Prostate gland (tissue), 2 donors: ENCODE measurements around the gene QSOX1.

Source experiments
- POLR2A ChIP-seq: fragments of 450-650 bp; IDR thresholded peaks from one replicate; pipeline ENCODE4 v1.6.1; 2016; ENCODE audit warnings: antibody characterized with exemption, mild to moderate bottlenecking
- POLR2AphosphoS5 ChIP-seq: sonication (generic); formaldehyde crosslinking; IDR thresholded peaks from one replicate; pipeline ENCODE4 v1.6.1; 2017; ENCODE audit warnings: antibody characterized with exemption
- TF ChIP-seq, protein P1 (sequence below), 4 experiments: fragments of 200-600 bp in 2 of 4; fragments of 450-650 bp in 2 of 4; sonication (generic) in 2 of 4; IDR thresholded peaks; 1 replicate in 3 of 4; 2 replicates in 1 of 4; pipeline ENCODE4 v1.5.1; 2016 to 2019; ENCODE audit warnings: antibody characterized with exemption in 4 of 4, mild to moderate bottlenecking in 2 of 4, moderate library complexity in 2 of 4

DNA sequence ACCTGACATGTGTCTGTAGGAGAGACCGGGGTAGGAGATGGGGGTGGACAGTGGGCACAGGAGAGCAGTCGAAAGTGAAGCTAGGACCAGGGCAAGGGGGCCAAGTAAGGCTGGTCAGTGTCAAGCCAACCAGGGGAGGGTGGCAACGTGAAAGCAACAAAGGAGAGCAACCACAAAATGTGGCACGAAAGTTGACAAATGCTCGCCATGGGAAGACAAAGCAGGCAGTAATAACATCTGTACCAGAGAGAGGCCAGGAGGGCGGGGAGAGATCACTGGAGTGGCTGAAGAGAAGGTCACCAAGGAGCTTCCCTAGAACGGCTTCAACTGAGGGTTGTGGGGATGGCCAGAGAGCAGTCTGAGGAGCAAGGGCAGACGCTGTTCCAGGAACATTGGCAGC lies 17.0 kb downstream of the QSOX1 start:
- TF ChIP-seq POLR2A (no peak), POLR2AphosphoS5 (no peak)
- TF ChIP-seq, protein P1, sequence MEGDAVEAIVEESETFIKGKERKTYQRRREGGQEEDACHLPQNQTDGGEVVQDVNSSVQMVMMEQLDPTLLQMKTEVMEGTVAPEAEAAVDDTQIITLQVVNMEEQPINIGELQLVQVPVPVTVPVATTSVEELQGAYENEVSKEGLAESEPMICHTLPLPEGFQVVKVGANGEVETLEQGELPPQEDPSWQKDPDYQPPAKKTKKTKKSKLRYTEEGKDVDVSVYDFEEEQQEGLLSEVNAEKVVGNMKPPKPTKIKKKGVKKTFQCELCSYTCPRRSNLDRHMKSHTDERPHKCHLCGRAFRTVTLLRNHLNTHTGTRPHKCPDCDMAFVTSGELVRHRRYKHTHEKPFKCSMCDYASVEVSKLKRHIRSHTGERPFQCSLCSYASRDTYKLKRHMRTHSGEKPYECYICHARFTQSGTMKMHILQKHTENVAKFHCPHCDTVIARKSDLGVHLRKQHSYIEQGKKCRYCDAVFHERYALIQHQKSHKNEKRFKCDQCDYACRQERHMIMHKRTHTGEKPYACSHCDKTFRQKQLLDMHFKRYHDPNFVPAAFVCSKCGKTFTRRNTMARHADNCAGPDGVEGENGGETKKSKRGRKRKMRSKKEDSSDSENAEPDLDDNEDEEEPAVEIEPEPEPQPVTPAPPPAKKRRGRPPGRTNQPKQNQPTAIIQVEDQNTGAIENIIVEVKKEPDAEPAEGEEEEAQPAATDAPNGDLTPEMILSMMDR (IDR thresholded peaks at IDR 0.05) = no peak
